Upper lobe of right lung (tissue), 1 donor: ENCODE data around the gene SSBP4. TPM values are rescaled to one million over a fixed set of nuclear protein-coding genes. Genes with fewer than 3 reads are reported as not detected.
A peak's percentile ranks its signal among the peaks of the same experiment; 100 is the strongest.

Source experiments
- ATAC-seq: fragments of 200-7000 bp; cut with Tn5 transposase; one replicate; pipeline ENCODE4 v1.9.1; 2020; ENCODE audit warnings: mild to moderate bottlenecking, moderate library complexity
- DNase-seq: peaks from one replicate; pipeline ENCODE4 v3.0.0-alpha.2; 2020
- H3K27ac ChIP-seq: fragments of 200-600 bp; one replicate; pipeline ENCODE4 v1.8.0; 2022
- H3K27me3 ChIP-seq: fragments of 200-600 bp; one replicate; pipeline ENCODE4 v1.8.0; 2022; ENCODE audit warnings: mild to moderate bottlenecking
- H3K36me3 ChIP-seq: fragments of 200-600 bp; one replicate; pipeline ENCODE4 v1.8.0; 2022
- H3K4me1 ChIP-seq: fragments of 200-600 bp; one replicate; pipeline ENCODE4 v1.8.0; 2022
- H3K4me3 ChIP-seq: fragments of 200-600 bp; one replicate; pipeline ENCODE4 v1.8.0; 2022; ENCODE audit warnings: mild to moderate bottlenecking
- H3K9me3 ChIP-seq: fragments of 200-600 bp; one replicate; pipeline ENCODE4 v1.8.0; 2022
- CTCF ChIP-seq: fragments of 200-600 bp; IDR thresholded peaks from one replicate; pipeline ENCODE4 v1.8.0; 2022; ENCODE audit warnings: antibody characterized with exemption
- intact Hi-C: fragments of 100-400 bp; cut with DNase I; formaldehyde crosslinking; loops from one replicate; pipeline ENCODE4 v1.11.0; 2022
- total RNA-seq: library from RNA; stranded (reverse); fragmentation: NEBNext Ultra II Directional; extraction: Animal tissue kit (Norgen Biotek cat#: 25700); gene quantifications from one replicate; pipeline ENCODE4 v1.2.1, GENCODE V29; 2021
- donor health status: DM: no; HTN: yes; CAD: no; lungs with severe emphysema.

SSBP4 gene
- total RNA-seq, 1 donor from 2014 or later = 57.3 TPM

GRCh38 chr19:18392417-18392816, 26.8 kb upstream of the SSBP4 start:
- ATAC-seq = peak; percentile 68
- peaks cover 11% of the 10 kb centered on the region for H3K4me1 ChIP-seq

GRCh38 chr19:18392926-18393325, 26.3 kb upstream of the SSBP4 start:
- no peak for ATAC-seq
- Histone ChIP-seq H3K9me3 (no peaks in the 10 kb centered on the region), H3K36me3 (peaks cover 11% of the 10 kb centered on the region), H3K4me1 (peaks cover 11% of the 10 kb centered on the region), H3K27me3 (peaks cover 11% of the 10 kb centered on the region), H3K4me3 (peak overlapping the region; percentile 32), H3K27ac (peak overlapping the region; percentile 24)
- no peak for TF ChIP-seq CTCF
- no peak for DNase-seq
- intact Hi-C loops = loop anchor here (5.0 kb wide), 1 partner anchor 41 kb away; no protein-coding TSS in a partner anchor

More at GRCh38 chr19:18392417-18392816, 26.8 kb upstream of the SSBP4 start:
- peaks cover 11% of the 10 kb centered on the region for H3K36me3 ChIP-seq
- no peak for TF ChIP-seq CTCF
- no peaks in the 10 kb centered on the region for H3K9me3 ChIP-seq
- peak overlapping the region; percentile 32 for H3K4me3 ChIP-seq
- peak overlapping the region; percentile 18 for H3K27ac ChIP-seq
- intact Hi-C loops = loop anchor here (5.0 kb wide), 1 partner anchor 40 kb away; no protein-coding TSS in a partner anchor
- DNase-seq = peak; percentile 80
- H3K27me3 ChIP-seq = peaks cover 6% of the 10 kb centered on the region

GRCh38 chr19:18393836-18394235, 25.4 kb upstream of the SSBP4 start:
- Histone ChIP-seq H3K36me3 (peaks cover 11% of the 10 kb centered on the region), H3K9me3 (no peaks in the 10 kb centered on the region), H3K27ac (no peak overlapping the region), H3K27me3 (peaks cover 12% of the 10 kb centered on the region), H3K4me1 (peaks cover 10% of the 10 kb centered on the region), H3K4me3 (peak overlapping the region; percentile 32)
- DNase-seq = no peak
- no peak for TF ChIP-seq CTCF
- intact Hi-C loops = loop anchor here (5.0 kb wide), 1 partner anchor 42 kb away; no protein-coding TSS in a partner anchor
- ATAC-seq = peak; percentile 53

- intact Hi-C loops = no loop called here
These were observed 22.5 kb upstream of the SSBP4 start for GRCh38 chr19:18396471-18397241.

More at GRCh38 chr19:18396471-18397241, 22.5 kb upstream of the SSBP4 start:
- Histone ChIP-seq H3K27me3 (peaks cover 12% of the 10 kb centered on the region), H3K4me1 (peaks cover 16% of the 10 kb centered on the region), H3K27ac (no peak overlapping the region), H3K9me3 (no peaks in the 10 kb centered on the region), H3K36me3 (no peaks in the 10 kb centered on the region), H3K4me3 (peak overlapping the region; percentile 43)
- no peak for DNase-seq
- no peak for TF ChIP-seq CTCF
- no peak for ATAC-seq
